Fibroblast of lung (primary cell): ENCODE results near the gene FHOD3. TPM values are rescaled to one million over a fixed set of nuclear protein-coding genes. Genes with fewer than 3 reads are reported as not detected.

Source experiments
- DNase-seq, 2 donors: peaks; one replicate each; pipeline versions ENCODE4 v3.0.0 to v3.0.0-alpha.2; 2010; ENCODE audit warnings: low read depth in 2 of 2
- H2AFZ ChIP-seq: 2 replicates; pipeline ENCODE4 v1.5.1; 2012; ENCODE audit warnings: low read length, control low read depth, inconsistent platforms
- H3K27ac ChIP-seq: 2 replicates; pipeline ENCODE4 v1.5.1; 2011; ENCODE audit warnings: low read length, control low read depth; ENCODE audit not compliant: insufficient read depth
- H3K27me3 ChIP-seq: 2 replicates; pipeline ENCODE4 v1.5.1; 2011; ENCODE audit warnings: mild to moderate bottlenecking, low read length; ENCODE audit not compliant: control insufficient read depth, insufficient read depth
- H3K36me3 ChIP-seq: 2 replicates; pipeline ENCODE4 v1.5.1; 2011; ENCODE audit warnings: low read length; ENCODE audit not compliant: control insufficient read depth, insufficient read depth
- H3K4me1 ChIP-seq: 2 replicates; pipeline ENCODE4 v1.5.1; 2011; ENCODE audit warnings: low read length; ENCODE audit not compliant: control insufficient read depth, insufficient read depth; ENCODE audit errors: extremely low read depth
- H3K4me2 ChIP-seq: 2 replicates; pipeline ENCODE4 v1.5.1; 2011; ENCODE audit warnings: low read length, control low read depth; ENCODE audit not compliant: insufficient read depth; ENCODE audit errors: extremely low read depth
- H3K4me3 ChIP-seq, 4 experiments: fragments of 200-600 bp in 1 of 4; sonication (generic) in 1 of 4; replicated peaks in 1 of 4; 2 replicates each; pipeline ENCODE4 v1.5.1; 2011 to 2016; ENCODE audit warnings: low read length in 4 of 4, low read depth in 3 of 4, mild to moderate bottlenecking in 3 of 4, control low read depth in 2 of 4, inconsistent platforms in 1 of 4, mixed read lengths in 1 of 4; ENCODE audit not compliant: insufficient read depth in 1 of 4; ENCODE audit errors: control extremely low read depth in 1 of 4
- H3K79me2 ChIP-seq: 2 replicates; pipeline ENCODE4 v1.5.1; 2012; ENCODE audit warnings: mild to moderate bottlenecking, low read length, inconsistent platforms; ENCODE audit not compliant: control insufficient read depth, insufficient read depth
- H3K9ac ChIP-seq: 2 replicates; pipeline ENCODE4 v1.5.1; 2011; ENCODE audit warnings: mild to moderate bottlenecking, low read length, control low read depth; ENCODE audit not compliant: insufficient read depth
- H3K9me3 ChIP-seq: 2 replicates; pipeline ENCODE4 v1.5.1; 2012; ENCODE audit warnings: low read depth, low read length; ENCODE audit not compliant: control insufficient read depth, insufficient read depth
- H4K20me1 ChIP-seq: 2 replicates; pipeline ENCODE4 v1.5.1; 2011; ENCODE audit warnings: low read length; ENCODE audit not compliant: control insufficient read depth, insufficient read depth; ENCODE audit errors: extremely low read depth
- CTCF ChIP-seq, 2 donors: IDR thresholded peaks in 1 of 2; conservative IDR thresholded peaks in 1 of 2; 1 replicate in 1 of 2; 2 replicates in 1 of 2; pipeline ENCODE4 v1.5.1; 2011 to 2012; ENCODE audit warnings: low read length in 2 of 2, control low read depth in 1 of 2, inconsistent platforms in 1 of 2, low read depth in 1 of 2, mild to moderate bottlenecking in 1 of 2
- EZH2 ChIP-seq: IDR thresholded peaks from 2 replicates; pipeline ENCODE4 v1.5.1; 2012; ENCODE audit warnings: low read length, control low read depth, mild to moderate bottlenecking; ENCODE audit errors: missing control alignments
- polyA plus RNA-seq, 2 donors: library from polyadenylated mRNA; depleted of rRNA in 1 of 2; stranded (reverse) in 1 of 2; unstranded in 1 of 2; fragments of >200 nt; gene quantifications; 2 replicates each; pipeline ENCODE4 v1.2.1, GENCODE V29; 2011 to 2012; ENCODE audit warnings: missing spikeins in 1 of 2
- total RNA-seq: library from RNA; depleted of rRNA; stranded (reverse); fragments of >200 nt; gene quantifications from 2 replicates; pipeline ENCODE4 v1.2.1, GENCODE V29; 2014

Gene FHOD3
- total and polyA plus RNA-seq, 2 donors (not counting 1 experiment from before 2014, with no cell fraction given), result 16.1 to 28.2 TPM

GRCh38 chr18:36734596-36734995 lies 437.1 kb downstream of the FHOD3 start:
- H3K4me1 ChIP-seq, result no peaks in the 10 kb centered on the region
- H3K79me2 ChIP-seq, result no peaks in the 10 kb centered on the region
- H3K27me3 ChIP-seq, result no peaks in the 10 kb centered on the region
- no peak overlapping the region for H2AFZ ChIP-seq
- no peak for DNase-seq
- H3K27ac ChIP-seq, result no peak overlapping the region
- TF ChIP-seq CTCF (conservative IDR thresholded peaks at IDR 0.05 in 1 of 2, IDR thresholded peaks at IDR 0.05 in 1 of 2; ENCODE audit: low read depth in 1 of 2, low read length in 2 of 2), result no peak
- TF ChIP-seq EZH2, result no peak
- H3K4me3 ChIP-seq, result no peak overlapping the region
- no peak overlapping the region for H3K4me2 ChIP-seq
- no peaks in the 10 kb centered on the region for H3K36me3 ChIP-seq
- H3K9me3 ChIP-seq, result no peaks in the 10 kb centered on the region
- H4K20me1 ChIP-seq, result no peaks in the 10 kb centered on the region
- no peak overlapping the region for H3K9ac ChIP-seq

GRCh38 chr18:36735130-36735529 lies 437.6 kb downstream of the FHOD3 start:
- H4K20me1 ChIP-seq, result no peaks in the 10 kb centered on the region
- no peak for DNase-seq
- no peak for TF ChIP-seq CTCF (conservative IDR thresholded peaks at IDR 0.05 in 1 of 2, IDR thresholded peaks at IDR 0.05 in 1 of 2; ENCODE audit: low read depth in 1 of 2, low read length in 2 of 2)
- TF ChIP-seq EZH2, result no peak
- no peak overlapping the region for H3K4me3 ChIP-seq
- H3K27ac ChIP-seq, result no peak overlapping the region
- no peaks in the 10 kb centered on the region for H3K36me3 ChIP-seq
- no peaks in the 10 kb centered on the region for H3K4me1 ChIP-seq
- H3K4me2 ChIP-seq, result no peak overlapping the region
- no peaks in the 10 kb centered on the region for H3K79me2 ChIP-seq
- H3K9ac ChIP-seq, result no peak overlapping the region
- H3K27me3 ChIP-seq, result no peaks in the 10 kb centered on the region
- no peaks in the 10 kb centered on the region for H3K9me3 ChIP-seq
- no peak overlapping the region for H2AFZ ChIP-seq

- Histone ChIP-seq H3K27ac (no peak overlapping the region), H3K4me2 (no peak overlapping the region), H4K20me1 (no peaks in the 10 kb centered on the region), H3K79me2 (no peaks in the 10 kb centered on the region), H3K9ac (no peak overlapping the region), H2AFZ (no peak overlapping the region), H3K36me3 (no peaks in the 10 kb centered on the region), H3K4me3 (no peak overlapping the region), H3K9me3 (no peaks in the 10 kb centered on the region), H3K27me3 (no peaks in the 10 kb centered on the region), H3K4me1 (no peaks in the 10 kb centered on the region)
- TF ChIP-seq CTCF (conservative IDR thresholded peaks at IDR 0.05 in 1 of 2, IDR thresholded peaks at IDR 0.05 in 1 of 2; ENCODE audit: low read depth in 1 of 2, low read length in 2 of 2) (no peak), EZH2 (no peak)
- DNase-seq, result no peak
These were observed 438.6 kb downstream of the FHOD3 start for GRCh38 chr18:36736094-36736493.
